Mesothelial cell of epicardium (in vitro differentiated cells): Measurements from ENCODE around the gene CTBP2. TPM values are rescaled to one million over a fixed set of nuclear protein-coding genes. Genes with fewer than 3 reads are reported as not detected.

ENCODE experiments used
- DNase-seq, 2 experiments: peaks; one replicate each; pipeline ENCODE4 v3.0.0; 2021; ENCODE audit warnings: low spot score in 2 of 2; ENCODE audit not compliant: unreplicated experiment in 2 of 2
- H3K27ac Mint-ChIP-seq: 2 replicates; pipeline ENCODE4 v1.8.0; 2021; ENCODE audit warnings: mixed read lengths
- H3K27me3 Mint-ChIP-seq: 2 replicates; pipeline ENCODE4 v1.8.0; 2021; ENCODE audit warnings: low read depth, mixed read lengths
- H3K36me3 Mint-ChIP-seq: 2 replicates; pipeline ENCODE4 v1.8.0; 2021; ENCODE audit warnings: mixed read lengths
- H3K4me1 Mint-ChIP-seq: 2 replicates; pipeline ENCODE4 v1.8.0; 2021; ENCODE audit warnings: mixed read lengths
- H3K4me3 Mint-ChIP-seq: 2 replicates; pipeline ENCODE4 v1.8.0; 2021; ENCODE audit warnings: mild to moderate bottlenecking, moderate library complexity, mixed read lengths
- H3K9me3 Mint-ChIP-seq: 2 replicates; pipeline ENCODE4 v1.8.0; 2021; ENCODE audit warnings: mixed read lengths
- CTCF ChIP-seq: fragments of 200-600 bp; sonication (generic); IDR thresholded peaks from one replicate; pipeline ENCODE4 v1.5.0; 2021; ENCODE audit warnings: antibody characterized with exemption; ENCODE audit not compliant: unreplicated experiment
- total RNA-seq: library from RNA; stranded (reverse); gene quantifications from 3 replicates; pipeline ENCODE4 v1.2.1, GENCODE V29; 2021

CTBP2 gene
- total RNA-seq, 1 donor from 2014 or later, result 122 TPM

DNA sequence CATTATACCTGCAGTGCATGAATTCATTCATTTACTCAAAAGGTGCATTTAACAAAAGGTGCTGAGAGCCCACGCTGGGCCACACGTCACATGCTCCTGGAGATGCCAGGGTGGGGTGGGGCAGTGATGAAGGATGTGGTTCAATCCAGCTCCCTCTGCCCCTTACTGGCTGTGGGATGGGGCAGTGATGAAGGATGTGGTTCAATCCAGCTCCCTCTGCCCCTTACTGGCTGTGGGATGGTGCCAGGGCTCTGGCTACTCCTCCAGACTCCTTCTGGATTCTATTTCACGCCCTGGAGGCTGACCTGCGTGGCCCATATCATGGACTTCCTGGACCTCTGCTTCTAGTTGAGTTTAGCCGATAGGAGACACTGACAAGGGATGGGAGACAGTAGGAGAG lies 44.0 kb upstream of the CTBP2 start:
- no peaks in the 10 kb centered on the region for H3K36me3 Mint-ChIP-seq
- peaks cover 4% of the 10 kb centered on the region for H3K4me1 Mint-ChIP-seq
- H3K4me3 Mint-ChIP-seq, result no peak overlapping the region
- DNase-seq, result no peak
- no peaks in the 10 kb centered on the region for H3K9me3 Mint-ChIP-seq
- H3K27ac Mint-ChIP-seq, result no peak overlapping the region
- no peaks in the 10 kb centered on the region for H3K27me3 Mint-ChIP-seq
- TF ChIP-seq CTCF, result no peak

DNA sequence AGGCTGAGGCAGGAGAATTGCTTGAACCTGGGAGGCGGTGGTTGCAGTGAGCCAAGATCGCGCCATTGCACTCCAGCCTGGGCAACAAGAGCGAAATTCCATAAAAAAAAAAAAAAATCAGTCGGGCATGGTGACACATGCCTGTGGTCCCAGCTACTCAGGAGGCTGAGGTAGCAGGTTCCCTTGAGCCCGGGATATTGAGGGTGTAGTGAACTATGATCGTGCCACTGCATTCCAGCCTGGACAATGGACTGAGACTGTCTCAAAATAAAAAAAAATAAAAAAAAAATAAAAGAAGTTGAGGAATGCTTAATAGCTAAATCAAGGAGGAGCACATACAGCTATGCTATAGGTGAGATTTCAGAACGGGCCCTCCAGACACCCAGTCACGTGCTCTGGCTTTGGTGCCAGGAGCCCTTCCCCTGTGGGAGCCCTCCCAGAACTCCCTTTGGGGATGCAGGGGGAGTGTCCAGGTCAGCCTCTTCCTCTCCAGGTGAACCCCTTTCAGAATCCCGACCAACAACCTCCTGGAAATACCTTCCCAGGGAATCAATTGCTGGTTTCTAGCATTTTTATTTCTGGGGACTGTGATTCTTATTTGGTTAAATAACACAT lies 42.9 kb upstream of the CTBP2 start:
- Mint-ChIP-seq H3K4me3 (no peak overlapping the region), H3K27ac (no peak overlapping the region), H3K9me3 (no peaks in the 10 kb centered on the region), H3K36me3 (no peaks in the 10 kb centered on the region), H3K4me1 (peaks cover 10% of the 10 kb centered on the region), H3K27me3 (no peaks in the 10 kb centered on the region)
- no peak for TF ChIP-seq CTCF
- DNase-seq, result no peak

DNA sequence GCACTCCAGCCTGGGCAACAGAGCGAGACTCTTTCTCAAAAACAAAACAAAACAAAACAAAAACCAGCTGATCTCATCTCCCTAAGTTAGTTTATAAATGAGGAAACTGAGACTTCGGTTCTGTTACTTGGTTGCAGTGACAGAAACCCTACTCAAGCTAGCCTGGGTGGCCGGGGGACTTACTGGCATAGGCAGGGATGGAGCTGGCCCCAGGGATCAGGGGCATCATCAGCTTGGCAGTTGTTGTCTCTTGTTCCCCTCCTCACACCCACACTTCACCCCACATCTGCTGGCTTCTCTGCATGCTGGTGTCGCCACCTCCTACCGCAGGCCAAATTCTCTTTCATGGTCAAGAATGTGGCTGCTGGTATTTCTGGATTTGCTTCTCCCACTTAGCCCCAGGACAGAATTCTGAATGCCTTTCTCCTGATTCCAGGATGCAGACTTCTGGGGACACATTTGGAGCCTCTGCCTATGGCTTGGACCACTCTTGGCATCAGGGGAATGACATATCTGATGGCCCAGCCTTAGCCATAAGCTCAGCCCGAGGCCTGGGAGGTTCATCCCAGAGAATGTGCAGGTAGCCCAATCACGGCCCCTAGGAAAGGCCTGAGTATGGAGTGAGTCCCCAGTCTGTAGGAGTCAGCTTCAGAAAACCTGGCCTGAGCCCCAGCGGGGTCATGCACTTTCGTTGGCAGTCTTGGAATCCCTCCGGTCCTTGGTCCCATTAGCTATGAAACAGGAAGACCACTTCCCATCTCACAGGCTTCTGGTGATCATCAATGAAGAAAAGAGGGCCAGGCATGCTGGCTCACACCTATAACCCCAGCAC lies 41.6 kb upstream of the CTBP2 start:
- H3K27me3 Mint-ChIP-seq, result no peaks in the 10 kb centered on the region
- TF ChIP-seq CTCF, result no peak
- H3K4me1 Mint-ChIP-seq, result peaks cover 6% of the 10 kb centered on the region
- DNase-seq, result no peak
- H3K36me3 Mint-ChIP-seq, result no peaks in the 10 kb centered on the region
- H3K9me3 Mint-ChIP-seq, result no peaks in the 10 kb centered on the region
- no peak overlapping the region for H3K4me3 Mint-ChIP-seq
- no peak overlapping the region for H3K27ac Mint-ChIP-seq

GRCh38 chr10:125201108-125201524 lies 40.8 kb upstream of the CTBP2 start:
- Mint-ChIP-seq H3K27me3 (no peaks in the 10 kb centered on the region), H3K4me1 (peaks cover 6% of the 10 kb centered on the region), H3K9me3 (no peaks in the 10 kb centered on the region), H3K36me3 (no peaks in the 10 kb centered on the region), H3K4me3 (no peak overlapping the region), H3K27ac (no peak overlapping the region)
- no peak for DNase-seq
- no peak for TF ChIP-seq CTCF

DNA sequence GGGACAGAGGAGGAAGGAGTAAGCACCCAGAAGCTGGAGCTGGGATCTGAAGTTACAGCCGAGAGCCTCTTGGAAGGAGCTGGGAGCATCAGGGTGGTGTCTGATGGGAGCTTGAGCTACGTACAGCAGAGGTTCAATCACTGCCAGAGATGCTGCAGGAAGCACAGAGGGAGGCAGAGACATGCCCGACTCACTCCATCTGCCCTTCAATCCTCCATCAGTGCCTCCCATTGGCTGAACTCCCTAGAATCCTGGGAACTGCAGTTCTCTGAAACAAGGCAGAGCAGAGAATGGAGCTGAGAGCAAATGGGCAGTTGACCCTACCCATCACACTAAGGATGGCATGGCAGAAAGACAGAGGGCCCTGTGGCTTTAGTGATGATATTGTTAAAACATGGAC lies 40.0 kb upstream of the CTBP2 start:
- no peak for TF ChIP-seq CTCF
- no peaks in the 10 kb centered on the region for H3K27me3 Mint-ChIP-seq
- no peaks in the 10 kb centered on the region for H3K9me3 Mint-ChIP-seq
- H3K27ac Mint-ChIP-seq, result no peak overlapping the region
- H3K4me1 Mint-ChIP-seq, result peaks cover 6% of the 10 kb centered on the region
- H3K4me3 Mint-ChIP-seq, result no peak overlapping the region
- H3K36me3 Mint-ChIP-seq, result no peaks in the 10 kb centered on the region
- no peak for DNase-seq
